AG08395 (cell line): ENCODE measurements around the gene PRDM16.

Experiments used
- DNase-seq: peaks from one replicate; pipeline ENCODE4 v3.0.0; 2012; ENCODE audit warnings: mixed read lengths, low spot score

The PRDM16 gene

DNA sequence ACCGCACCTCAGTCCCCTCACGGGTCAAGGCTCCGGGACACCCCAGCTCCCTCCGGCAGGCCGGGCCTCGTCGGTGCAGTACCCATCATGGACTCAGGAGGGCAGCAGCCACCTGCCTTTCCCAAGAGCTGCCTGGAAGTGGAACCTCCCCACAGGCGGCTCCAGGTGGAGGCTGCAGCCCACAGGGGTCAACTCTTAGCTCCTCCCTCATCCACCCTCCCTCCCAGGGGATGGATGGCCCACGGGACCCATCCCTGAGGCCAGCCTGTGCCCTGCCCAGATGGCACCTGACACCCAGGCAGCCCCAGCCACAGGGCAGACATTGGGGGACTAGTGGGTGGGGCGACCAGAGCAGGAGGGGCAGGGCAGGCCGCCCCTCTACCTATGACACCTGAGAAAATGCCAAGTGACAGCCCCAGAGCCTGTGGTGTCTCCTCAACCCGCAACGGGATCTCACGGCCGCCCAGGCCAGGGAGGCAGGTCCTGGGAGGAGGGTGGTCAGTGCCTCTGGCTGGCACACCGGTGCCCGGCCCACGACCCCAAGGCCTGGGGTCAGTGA is 384.3 kb downstream of the PRDM16 start:
- DNase-seq: peak; percentile 89

DNA sequence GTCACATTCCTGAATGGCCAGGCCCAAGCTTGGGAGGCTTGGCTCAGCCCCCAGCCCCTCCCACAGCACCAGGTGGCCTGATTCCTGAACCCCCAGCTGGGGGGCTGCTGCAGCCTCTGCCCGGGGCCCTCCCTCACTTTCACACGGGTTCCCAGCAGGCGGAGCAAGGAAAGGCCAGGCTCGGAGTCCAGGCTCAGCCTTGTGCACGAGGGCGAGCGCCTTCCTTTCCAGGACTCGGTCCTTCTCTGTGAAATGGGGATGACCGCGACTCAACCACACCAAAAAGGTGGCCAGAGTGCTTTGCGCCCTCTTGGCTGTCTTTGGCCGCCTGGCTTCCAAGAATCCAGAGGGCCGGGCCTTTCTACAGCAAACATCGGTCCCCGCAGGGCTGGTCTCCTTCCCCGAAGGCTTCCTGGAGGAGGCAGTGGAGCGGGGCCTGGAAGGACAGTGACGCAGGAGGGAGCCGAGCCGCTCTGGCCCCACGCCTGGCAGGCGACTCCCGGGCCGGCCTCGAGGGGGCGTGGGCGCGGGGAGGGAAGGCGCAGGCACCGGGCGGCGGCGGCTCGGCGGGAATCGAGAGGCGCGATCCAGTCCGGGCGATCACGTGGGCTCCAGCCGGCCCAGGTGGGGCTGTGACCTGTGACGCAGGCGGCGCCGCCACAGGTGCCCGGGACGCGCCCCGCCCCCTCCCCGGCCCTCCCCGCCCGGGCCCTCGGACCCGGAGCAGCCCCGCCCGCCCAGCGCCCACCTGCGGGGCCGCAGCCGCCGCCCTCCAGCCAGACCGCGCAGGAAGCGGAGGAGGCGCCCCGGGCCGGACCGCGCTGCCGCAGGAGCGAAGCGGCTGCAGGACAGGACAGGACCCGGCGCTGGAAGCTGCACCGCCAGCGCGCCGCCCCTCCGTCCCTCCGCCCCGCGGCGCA is 385.1 kb downstream of the PRDM16 start, which contains the start of gene ARHGEF16:
TSS of gene ARHGEF16 (plus strand) at position 775 of the 920 bp plus-strand sequence. CDS start 8,420 bp downstream, outside the sequence.
- peak; percentile 54 for DNase-seq

DNA sequence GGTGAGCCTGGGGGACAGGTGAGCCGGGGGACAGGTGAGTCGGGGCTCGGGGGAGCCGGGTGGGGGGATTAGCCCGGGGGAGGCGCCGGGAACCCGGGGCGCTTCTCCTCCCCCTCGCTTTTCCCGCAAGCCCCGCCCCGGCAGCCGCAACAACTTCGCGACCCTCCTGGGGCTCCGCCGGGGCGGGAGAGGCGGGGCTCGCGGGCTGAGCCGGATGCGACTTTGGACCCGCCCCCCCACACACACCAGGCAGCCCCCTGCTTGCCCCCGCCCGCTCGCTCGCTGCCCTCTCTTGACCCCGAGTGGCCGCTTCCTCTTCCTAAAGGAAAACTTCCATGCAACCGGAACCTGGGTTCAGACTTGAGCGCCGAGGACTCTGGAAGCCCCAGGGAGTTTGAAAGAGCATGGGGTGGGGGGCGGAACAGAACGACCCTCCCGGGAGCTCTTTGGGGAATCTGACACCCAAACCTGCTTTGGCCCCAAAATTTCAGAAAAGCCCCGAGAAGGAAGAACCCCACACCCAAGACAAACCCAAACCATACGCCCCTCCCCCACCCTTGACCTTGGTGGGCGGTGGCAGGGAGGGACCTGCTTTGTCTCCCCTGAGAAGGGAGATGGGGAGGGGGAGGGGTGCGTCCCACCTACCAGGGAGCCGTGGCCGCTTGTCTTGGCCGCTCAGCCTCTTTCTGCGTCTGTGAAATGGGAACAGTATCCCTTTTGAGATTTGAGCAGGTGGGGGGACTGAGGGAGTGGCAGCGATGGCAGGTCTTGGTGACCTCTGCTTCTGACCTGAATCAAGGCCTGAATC is 386.0 kb downstream of the PRDM16 start:
- no peak for DNase-seq

DNA sequence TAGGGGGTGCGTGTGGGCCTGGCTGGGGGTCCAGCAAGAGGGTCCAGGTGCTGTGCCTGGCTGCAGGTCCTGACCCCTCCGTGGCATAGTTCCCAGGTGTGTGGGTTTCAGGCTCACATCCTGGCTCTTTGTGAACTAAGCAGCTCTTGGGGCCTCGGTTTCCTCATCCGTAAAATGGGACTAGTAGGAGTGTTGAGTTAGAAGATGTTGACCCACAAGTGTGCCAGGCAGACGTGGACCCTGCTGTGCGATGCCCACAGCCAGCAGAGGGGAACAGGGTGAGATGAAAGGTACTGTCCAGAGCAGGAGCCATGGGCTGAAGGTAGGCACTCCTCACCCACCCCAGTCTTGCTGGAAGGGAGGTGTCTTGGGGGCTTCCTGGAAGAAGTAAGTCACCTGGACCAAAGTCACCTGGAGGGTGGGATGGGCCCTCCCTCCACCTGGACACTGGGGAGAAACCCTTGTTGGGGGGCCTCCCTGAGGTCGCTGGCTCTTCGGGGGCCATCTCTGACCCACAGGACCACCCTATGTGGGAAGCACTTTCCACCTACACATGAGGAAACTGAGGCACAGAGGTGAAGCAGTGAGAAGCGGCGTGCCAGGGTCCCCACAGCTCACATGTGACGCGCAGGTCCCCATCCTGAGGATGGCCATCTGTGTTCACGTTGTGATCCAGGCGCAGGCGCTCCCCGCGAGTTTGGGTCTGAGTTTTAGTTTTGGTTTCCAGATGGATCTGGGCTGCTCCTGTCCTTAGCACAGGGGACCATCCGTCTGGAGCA is 386.9 kb downstream of the PRDM16 start:
- no peak for DNase-seq

DNA sequence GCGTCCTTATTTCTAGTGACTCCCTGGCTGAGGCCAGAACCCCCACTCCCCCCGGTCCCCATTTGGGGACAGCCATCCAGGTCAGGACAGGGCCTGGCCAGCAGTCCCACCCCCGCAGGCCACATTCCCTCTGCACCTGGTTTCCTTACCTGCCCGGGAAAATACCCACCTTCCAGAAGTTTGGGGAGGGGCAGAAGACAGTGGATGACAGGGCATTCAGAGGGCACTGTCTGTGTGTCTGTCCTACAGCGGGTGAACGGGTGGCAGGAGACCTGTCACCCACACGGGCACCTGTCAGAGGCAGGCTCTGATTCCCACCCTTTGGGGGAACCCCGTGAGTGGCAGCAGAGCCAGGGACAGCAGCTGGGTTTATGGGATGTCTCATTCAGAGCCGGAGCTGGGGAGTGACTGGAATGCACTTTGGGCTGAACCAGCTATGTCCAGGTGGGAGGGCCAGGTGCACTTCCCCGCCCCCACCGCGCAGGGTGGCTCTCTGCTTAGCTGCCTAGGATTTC is 387.5 kb downstream of the PRDM16 start:
- DNase-seq: no peak

DNA sequence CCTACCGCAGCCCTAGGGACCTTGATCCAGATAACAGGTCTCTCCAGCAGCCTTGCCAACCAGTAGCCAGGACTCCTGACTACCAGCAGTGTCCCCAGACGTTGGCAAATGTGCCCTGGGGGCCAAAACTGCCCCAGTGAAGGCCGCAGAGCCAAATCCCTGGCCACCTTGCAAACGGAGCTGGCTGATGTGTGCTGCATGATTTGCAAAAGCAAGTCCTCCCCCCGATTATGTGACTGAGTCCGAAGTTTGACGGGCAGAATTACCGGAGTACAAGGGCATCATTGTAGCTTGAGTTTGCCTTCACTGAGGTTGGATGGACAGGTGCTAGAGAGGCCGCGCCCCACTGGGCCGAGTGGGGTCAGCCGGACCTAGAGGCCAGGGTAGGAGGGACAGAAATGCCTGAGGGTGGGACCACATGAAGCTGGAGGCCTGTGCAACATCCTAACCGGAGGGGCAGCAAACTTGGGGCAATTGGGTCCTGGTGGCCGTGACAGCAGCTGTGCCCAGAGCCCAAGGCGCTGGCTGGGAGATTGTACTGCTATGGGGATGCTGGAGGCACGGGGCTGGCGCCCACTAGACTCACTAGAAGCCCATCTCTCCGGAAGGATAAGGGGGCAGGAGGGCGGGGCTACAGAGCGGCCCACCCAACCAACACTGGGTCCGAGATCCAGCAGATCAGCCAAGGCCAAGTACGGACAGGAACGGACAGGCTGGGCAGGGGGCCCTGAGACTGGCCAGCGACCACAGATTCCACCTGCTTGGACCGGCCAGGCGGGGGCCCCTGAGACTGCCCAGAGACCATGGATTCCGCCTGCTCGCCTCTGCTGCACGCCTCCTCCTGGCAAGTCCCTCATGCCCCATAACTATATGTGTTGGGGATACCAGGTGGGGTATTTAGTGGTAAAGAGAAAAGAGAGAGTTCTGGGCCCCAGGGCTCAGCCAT is 388.2 kb downstream of the PRDM16 start:
- no peak for DNase-seq

DNA sequence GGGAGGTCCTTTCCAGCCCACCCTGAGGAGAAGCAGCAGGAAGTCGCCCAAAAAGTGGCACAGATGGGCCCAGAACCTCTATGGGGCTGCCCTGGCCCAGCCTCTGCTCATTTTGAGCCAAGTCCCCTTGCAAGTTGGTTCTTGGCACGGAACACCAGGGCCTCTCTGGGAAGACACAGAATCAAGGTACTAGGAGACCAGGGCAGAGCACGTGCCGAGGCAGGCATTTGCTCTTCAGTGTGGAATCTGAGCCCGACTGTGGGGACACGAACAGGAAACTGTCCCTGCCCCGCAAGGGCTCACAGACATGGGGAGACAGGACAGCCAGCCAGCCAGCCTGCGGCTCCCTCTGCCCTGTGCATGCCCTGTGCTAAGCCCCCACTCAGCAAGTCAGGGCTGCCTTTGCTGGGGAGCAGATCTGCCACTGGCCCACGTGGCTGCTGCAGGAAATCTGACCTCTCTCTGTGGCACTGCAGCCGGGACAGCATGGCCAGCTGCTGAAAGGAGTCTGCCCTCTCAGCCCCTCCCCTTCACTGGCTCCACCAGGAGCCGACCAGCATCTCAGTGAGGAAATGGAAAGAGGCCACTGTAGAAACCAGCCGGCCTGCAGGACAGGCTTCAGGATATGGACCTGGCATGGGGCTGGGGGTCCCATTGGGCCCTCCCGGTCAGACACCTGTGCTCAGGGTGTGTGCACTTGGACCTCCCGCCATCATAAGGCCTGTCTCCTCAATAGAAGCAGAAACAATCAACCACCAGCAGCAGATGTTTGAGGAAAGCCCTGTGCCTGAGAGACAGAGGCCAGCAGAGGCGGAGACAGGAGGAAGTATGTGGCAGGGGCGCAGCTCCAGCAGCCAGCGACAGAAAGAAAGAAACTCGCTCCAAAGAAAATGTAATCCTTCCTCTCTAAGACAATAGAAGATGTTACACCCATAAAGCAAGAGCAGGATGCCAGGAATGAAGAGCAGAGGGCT is 389.2 kb downstream of the PRDM16 start:
- DNase-seq: no peak

DNA sequence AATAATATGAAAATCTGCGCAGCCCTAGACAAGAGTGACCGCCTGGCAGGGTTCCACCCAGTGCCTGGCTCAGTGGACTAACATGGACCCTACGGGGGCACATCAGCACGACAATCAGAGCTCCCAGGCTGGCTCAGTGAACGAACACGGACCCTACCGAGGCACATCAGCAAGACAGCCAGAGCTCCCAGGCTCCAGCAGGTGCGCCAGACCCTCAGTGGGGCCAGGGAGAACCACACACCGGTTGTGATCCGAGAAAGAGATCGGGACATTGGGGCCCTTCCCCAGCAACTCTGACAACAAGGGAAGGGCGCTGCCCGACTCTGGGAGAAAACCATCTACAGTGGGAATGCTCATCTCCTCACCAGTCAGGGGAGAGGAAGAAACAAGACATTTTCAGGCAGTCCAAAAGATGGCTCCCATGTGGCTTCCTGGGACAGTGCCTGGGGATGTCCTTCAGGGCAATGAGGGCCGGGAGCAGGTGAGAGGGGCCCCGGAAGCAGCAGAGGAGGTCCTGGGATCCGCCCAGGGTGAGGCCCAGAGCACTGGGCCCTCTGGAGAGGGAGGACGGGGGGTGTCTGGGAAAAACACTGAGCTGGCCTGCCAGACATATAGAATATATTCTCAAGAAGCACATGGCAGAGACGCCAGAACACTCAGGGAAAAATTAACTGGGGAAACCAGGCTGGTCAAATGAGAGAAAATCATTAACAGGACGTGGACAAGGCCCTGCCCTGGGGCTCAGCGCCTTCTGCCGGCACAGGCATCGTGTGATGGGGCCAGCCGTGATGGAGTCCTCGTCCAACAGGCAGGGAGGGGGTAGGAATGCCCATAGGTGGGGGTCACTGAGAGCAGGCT is 390.3 kb downstream of the PRDM16 start:
- DNase-seq: no peak

DNA sequence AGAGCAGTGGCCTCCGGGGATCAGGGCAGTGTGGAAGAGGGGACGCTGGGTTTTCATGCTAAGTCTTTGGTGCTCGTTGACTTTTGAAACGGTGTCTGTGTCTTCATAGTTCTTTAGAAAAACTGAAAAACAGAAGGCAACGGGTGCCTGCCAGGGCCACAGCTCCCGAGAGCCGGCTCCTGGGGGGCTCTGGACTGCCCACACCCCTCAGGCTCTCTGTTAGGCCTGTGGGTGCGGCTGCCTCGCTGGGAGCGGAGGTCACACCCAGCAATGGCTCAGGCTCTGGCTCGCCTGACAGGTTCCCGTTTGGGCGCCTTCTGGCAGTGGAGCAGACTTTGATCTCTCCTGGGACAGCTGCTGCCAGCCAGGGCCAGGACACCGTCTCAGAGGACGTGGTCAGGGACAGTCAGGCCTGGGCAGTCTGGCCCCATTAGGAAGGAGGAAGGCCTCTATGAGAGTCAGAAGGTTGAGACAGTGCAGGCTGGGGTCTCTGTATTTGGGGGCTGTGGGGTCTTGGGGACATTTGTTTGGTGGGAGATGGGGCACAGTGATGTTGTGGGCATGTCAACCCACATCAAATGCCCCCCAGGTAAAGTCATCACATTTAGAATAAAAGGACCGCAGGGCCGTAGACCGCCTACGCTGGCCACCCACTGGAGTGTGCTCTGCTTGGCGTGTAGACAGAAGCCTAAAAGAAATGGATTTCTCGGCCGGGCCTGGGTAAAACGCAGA is 391.1 kb downstream of the PRDM16 start:
- DNase-seq: no peak

DNA sequence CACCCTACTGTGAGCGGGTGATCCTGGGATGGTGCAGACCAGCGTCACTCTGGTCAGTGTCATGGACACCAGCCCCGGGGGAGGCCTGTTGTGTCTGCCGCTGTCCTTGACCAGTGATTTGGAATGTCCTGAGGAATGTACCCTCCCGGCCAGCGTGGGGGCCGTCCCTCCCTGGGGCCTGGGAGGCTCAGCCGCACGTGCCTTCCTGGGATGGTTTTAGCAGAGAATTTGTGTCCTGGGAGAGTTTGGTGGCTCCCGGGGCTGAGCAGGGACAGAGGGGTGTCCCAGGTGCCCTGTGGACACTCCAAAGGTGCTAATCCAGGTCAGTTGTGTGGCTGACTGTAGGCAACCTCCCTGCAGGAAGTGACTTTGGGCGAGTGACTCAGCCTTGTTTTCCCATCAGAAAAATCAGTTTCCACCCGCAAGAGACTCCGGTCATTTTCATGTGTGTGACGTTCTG is 391.7 kb downstream of the PRDM16 start:
- no peak for DNase-seq

DNA sequence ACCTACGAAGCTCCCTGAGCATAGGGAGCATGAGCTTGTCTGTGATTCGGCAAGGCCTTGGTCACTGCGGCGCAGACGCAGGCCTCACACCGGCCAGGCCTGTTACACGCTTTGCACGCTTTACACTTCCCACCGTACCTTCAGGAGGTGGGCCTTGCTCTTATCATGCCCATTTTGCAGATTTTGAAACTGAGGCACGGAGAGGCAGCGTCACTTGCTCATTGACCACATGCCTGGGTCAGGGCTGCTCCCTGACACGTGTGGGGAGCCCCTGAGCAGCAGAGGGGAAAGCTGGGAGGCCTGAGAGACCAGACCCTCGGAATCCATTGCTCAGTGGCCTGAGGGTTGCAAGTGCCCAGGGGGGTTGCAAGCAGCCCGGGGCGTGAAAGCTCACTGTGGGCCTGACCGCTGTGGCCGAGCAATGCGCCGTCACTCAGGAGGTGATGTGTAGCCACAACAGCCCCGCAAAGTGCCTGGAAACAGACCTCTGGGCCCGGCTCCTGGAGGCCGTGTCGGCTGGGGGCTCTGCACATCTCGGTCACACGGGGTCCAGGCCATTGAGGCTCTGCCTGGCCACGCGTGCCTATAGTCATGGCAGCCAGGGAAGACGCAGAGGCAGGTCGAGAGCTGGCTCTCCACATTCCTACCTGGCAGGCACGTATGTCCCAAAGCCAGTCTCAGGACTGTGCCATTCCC is 392.4 kb downstream of the PRDM16 start:
- DNase-seq: no peak

DNA sequence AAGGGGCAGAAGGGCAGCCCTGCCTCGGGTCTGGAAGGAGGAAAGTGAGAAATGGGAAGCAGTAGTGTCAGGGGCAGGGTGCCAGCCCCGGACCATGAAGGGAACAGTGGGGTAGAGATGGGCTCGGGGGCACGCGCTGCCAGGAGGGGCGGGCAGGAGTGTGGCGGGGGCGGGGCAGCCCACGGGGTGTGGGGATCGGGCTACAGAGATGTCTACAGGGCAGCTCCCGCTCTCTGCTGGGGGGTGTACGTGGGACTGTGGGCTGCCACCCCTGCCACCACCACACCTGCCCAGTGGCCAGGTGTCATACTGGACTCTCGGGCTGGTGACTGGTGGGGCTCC is 392.9 kb downstream of the PRDM16 start:
- no peak for DNase-seq

DNA sequence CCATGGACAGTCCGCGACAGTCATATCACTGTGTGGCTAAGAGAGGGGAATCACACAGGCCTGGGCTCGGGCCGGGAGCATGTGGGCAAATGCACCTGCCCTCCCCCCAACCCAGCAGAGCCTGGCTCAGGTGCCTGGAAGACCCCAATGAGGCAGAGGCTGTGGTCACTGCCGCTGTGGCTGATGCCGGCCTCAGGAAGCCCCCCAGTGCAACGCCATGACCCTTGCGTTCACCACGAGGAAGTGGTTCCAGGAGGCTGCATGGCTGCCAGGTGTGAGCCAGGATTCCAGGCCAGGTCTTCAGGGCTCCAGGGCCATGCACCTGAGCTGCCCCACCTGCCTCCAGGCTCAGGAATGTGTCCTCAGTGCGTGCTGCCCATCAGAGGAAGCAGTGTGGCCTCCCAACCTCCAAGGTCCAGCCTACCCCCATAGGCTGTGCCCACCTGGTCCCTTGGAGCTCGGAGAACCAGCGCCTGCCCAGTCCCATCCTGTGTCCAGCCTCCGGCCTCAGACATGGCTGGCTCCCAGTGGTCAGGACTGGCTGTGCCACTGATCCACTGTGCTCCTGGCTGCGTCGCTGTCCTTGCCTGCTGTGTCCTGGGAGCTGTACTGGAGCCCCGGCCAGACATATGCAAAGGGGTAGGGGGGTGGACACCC is 393.5 kb downstream of the PRDM16 start:
- DNase-seq: no peak

DNA sequence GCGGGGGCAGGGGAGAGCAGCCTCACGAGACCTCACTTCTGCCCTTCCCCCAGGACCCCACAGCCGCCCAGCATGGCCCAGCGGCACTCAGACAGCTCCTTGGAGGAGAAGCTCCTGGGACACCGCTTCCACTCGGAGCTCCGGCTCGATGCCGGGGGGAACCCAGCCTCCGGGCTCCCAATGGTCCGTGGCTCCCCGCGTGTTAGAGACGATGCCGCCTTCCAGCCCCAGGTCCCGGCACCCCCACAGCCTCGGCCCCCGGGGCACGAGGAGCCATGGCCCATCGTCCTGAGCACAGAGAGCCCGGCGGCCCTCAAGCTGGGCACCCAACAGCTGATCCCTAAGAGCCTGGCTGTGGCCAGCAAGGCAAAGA is 394.0 kb downstream of the PRDM16 start:
- no peak for DNase-seq

DNA sequence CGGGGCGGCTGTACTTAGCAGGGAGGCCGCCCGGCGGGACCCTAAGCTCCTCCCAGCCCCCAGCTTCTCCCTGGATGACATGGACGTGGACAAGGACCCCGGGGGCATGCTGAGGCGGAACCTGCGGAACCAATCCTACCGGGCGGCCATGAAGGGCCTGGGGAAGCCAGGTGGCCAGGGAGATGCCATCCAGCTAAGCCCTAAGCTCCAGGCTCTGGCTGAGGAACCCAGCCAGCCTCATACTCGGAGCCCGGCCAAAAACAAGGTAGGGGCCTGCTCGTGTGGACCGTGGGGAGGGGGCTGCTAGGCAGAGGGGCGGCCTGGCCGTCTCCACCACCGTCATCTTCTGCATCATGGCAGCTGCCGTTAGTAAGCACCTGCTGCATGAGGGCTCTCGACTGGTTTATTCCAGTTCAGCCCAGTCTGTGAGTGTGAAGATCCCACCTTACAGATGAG is 394.4 kb downstream of the PRDM16 start:
- no peak for DNase-seq

DNA sequence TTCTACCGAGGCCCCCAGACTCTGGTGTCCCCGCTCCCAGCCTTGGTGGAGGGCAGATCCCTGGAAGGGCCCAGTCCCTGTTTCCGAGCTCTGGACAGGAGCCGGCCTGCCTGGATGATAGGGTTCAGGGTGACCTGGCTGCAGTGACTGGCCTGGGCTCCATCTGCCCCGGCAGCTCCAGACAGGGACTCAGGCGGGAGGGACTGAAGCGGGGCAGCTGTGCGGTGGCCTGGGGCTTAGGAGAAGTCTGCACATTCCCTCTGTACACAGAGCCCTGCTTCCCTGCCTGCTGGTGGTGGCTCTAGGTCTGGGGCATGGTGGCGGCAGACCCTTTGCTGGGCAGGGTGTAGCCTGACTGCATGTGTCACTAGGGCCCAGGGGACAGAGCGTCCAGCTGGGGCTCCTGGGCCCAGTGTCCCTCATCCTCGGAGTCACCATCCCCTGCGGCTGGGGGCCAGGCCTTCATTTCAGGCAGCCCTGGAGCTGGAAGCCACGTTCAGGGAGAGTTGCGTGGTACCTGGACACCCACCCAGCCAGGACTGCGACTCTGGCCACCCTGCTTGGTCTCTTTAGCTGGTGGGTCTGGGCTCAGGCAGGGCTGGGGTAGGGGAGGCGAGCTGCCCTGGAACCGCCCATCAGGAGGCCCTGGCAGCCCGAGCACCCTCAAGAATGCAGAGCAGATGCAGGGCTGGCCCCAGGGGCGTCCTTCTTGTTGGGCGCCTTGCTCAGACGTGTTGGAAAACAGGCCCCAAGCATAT is 395.1 kb downstream of the PRDM16 start:
- DNase-seq: no peak
